ENCODE data around the gene SCOC. TPM values are rescaled to one million over a fixed set of nuclear protein-coding genes. Genes with fewer than 3 reads are reported as not detected.
"Not testable (repeated sequence)": the region's sequence is repeated elsewhere in the genome, so short reads cannot be mapped to it uniquely, and the experiment has no call there.

SCOC gene
- total RNA-seq, 4 donors from 2014 or later: 35.1 to 103 (median 64.2) TPM

GRCh38 chr4:140382732-140383131 is 9.3 kb downstream of the SCOC start:
- Histone ChIP-seq H3K4me3 (no peak overlapping the region), H3K36me3 (no peaks in the 10 kb centered on the region), H3K4me1 (no peaks in the 10 kb centered on the region), H3K27me3 (no peaks in the 10 kb centered on the region), H3K27ac (no peak overlapping the region), H3K9me3 (no peaks in the 10 kb centered on the region)
- TF ChIP-seq POLR2A (IDR thresholded peaks at IDR 0.05) (no peak), CTCF (IDR thresholded peaks at IDR 0.05) (no peak)
- intact Hi-C loops (cut with DNase I; ENCODE audit: low total_unique reads): no loop called here
- no peak for DNase-seq

- H3K27me3 ChIP-seq: no peaks in the 10 kb centered on the region
- H3K36me3 ChIP-seq: no peaks in the 10 kb centered on the region
- TF ChIP-seq POLR2A (IDR thresholded peaks at IDR 0.05) (no peak), CTCF (IDR thresholded peaks at IDR 0.05) (no peak)
- H3K4me3 ChIP-seq: no peak overlapping the region
- H3K9me3 ChIP-seq: no peaks in the 10 kb centered on the region
- intact Hi-C loops (cut with DNase I; ENCODE audit: low total_unique reads): no loop called here
- H3K27ac ChIP-seq: no peak overlapping the region
- no peak for DNase-seq
- H3K4me1 ChIP-seq: no peaks in the 10 kb centered on the region
These were observed 14.6 kb downstream of the SCOC start for GRCh38 chr4:140388015-140388414.

GRCh38 chr4:140395668-140396067 is 22.2 kb downstream of the SCOC start:
- DNase-seq: no peak
- no peaks in the 10 kb centered on the region for H3K9me3 ChIP-seq
- H3K4me1 ChIP-seq: no peaks in the 10 kb centered on the region
- H3K27me3 ChIP-seq: no peaks in the 10 kb centered on the region
- intact Hi-C loops (cut with DNase I; ENCODE audit: low total_unique reads): no loop called here
- no peak for TF ChIP-seq POLR2A (IDR thresholded peaks at IDR 0.05)
- no peak overlapping the region for H3K4me3 ChIP-seq
- H3K27ac ChIP-seq: no peak overlapping the region
- H3K36me3 ChIP-seq: no peaks in the 10 kb centered on the region

GRCh38 chr4:140400111-140400510 is 26.7 kb downstream of the SCOC start:
- Histone ChIP-seq H3K4me1 (no peaks in the 10 kb centered on the region), H3K36me3 (no peaks in the 10 kb centered on the region), H3K27me3 (no peaks in the 10 kb centered on the region), H3K4me3 (no peak overlapping the region), H3K27ac (no peak overlapping the region), H3K9me3 (no peaks in the 10 kb centered on the region)
- intact Hi-C loops (cut with DNase I; ENCODE audit: low total_unique reads): no loop called here
- TF ChIP-seq POLR2A (IDR thresholded peaks at IDR 0.05): no peak
- TF ChIP-seq CTCF (IDR thresholded peaks at IDR 0.05): no peak
- no peak for DNase-seq

- Histone ChIP-seq H3K36me3 (no peaks in the 10 kb centered on the region), H3K27me3 (no peaks in the 10 kb centered on the region), H3K4me1 (no peaks in the 10 kb centered on the region), H3K27ac (no peak overlapping the region), H3K9me3 (no peaks in the 10 kb centered on the region), H3K4me3 (no peak overlapping the region)
- intact Hi-C loops (cut with DNase I; ENCODE audit: low total_unique reads): no loop called here
- TF ChIP-seq CTCF (IDR thresholded peaks at IDR 0.05) (no peak), POLR2A (IDR thresholded peaks at IDR 0.05) (no peak)
- DNase-seq: no peak
These were observed 32.8 kb downstream of the SCOC start for GRCh38 chr4:140406292-140406691.

GRCh38 chr4:140408974-140409373 is 35.5 kb downstream of the SCOC start:
- TF ChIP-seq POLR2A (IDR thresholded peaks at IDR 0.05): no peak
- no peak for TF ChIP-seq CTCF (IDR thresholded peaks at IDR 0.05)
- DNase-seq: no peak
- no peaks in the 10 kb centered on the region for H3K36me3 ChIP-seq
- H3K4me1 ChIP-seq: no peaks in the 10 kb centered on the region
- H3K9me3 ChIP-seq: no peaks in the 10 kb centered on the region
- intact Hi-C loops (cut with DNase I; ENCODE audit: low total_unique reads): no loop called here
- H3K27me3 ChIP-seq: no peaks in the 10 kb centered on the region
- no peak overlapping the region for H3K27ac ChIP-seq
- no peak overlapping the region for H3K4me3 ChIP-seq

GRCh38 chr4:140413130-140413969 is 39.9 kb downstream of the SCOC start:
- H3K4me1 ChIP-seq; H3K4me3 ChIP-seq; intact Hi-C loops (cut with DNase I; ENCODE audit: low total_unique reads); H3K36me3 ChIP-seq; H3K27ac ChIP-seq; H3K9me3 ChIP-seq; DNase-seq; H3K27me3 ChIP-seq: not testable (repeated sequence)

Data from uterus (tissue), 4 donors.